IMR-90 (cell line): Measurements from ENCODE around the gene TCERG1L. TPM values are rescaled to one million over a fixed set of nuclear protein-coding genes. Genes with fewer than 3 reads are reported as not detected.

Experiments
- ATAC-seq: fragments of 200-7000 bp; cut with Tn5 transposase; 2 replicates; pipeline ENCODE4 v1.9.1; 2020; ENCODE audit warnings: low read depth, mild to moderate bottlenecking, moderate library complexity
- BruUV-seq: library from RNA; stranded (reverse); fragments of 400-500 nt; replicated peaks from 2 replicates; lab custom pipeline; 2021; lab: Mats Ljungman, UMichigan
- CTCF ChIA-PET: fragments of 300-600 bp; formaldehyde crosslinking; extraction: SDS; loops from one replicate; lab custom pipeline; 2021; ENCODE audit warnings: antibody characterized with exemption; lab: Yijun Ruan, JAX
- POLR2A ChIA-PET: fragments of 300-600 bp; sonication (Branson Sonifier 250); formaldehyde crosslinking; loops from one replicate; lab custom pipeline; 2022; ENCODE audit warnings: antibody characterized with exemption; ENCODE audit not compliant: unreplicated experiment; lab: Charles Lee
- DNase-seq: peaks from one replicate; pipeline ENCODE4 v3.0.0; 2013
- H2AFZ ChIP-seq: replicated peaks from 2 replicates; pipeline ENCODE3; 2013; ENCODE audit warnings: low read length, mild to moderate bottlenecking; ENCODE audit not compliant: poor library complexity
- H2AK5ac ChIP-seq: 2 replicates; pipeline ENCODE4 v1.6.1; 2013; ENCODE audit warnings: low read depth, low read length, inconsistent platforms
- H2AK9ac ChIP-seq: replicated peaks from 2 replicates; pipeline ENCODE3; 2013; ENCODE audit warnings: mild to moderate bottlenecking, low read depth, low read length, moderate library complexity; ENCODE audit not compliant: poor library complexity
- H2BK120ac ChIP-seq: 2 replicates; pipeline ENCODE4 v1.6.1; 2013; ENCODE audit warnings: low read depth, low read length, inconsistent platforms
- H2BK15ac ChIP-seq: 3 replicates; pipeline ENCODE4 v1.6.1; 2013; ENCODE audit warnings: low read depth, low read length, inconsistent platforms
- H2BK20ac ChIP-seq: 2 replicates; pipeline ENCODE4 v1.6.1; 2013; ENCODE audit warnings: low read depth, mild to moderate bottlenecking, inconsistent platforms, low read length, moderate library complexity
- H2BK5ac ChIP-seq: 2 replicates; pipeline ENCODE4 v1.6.1; 2013; ENCODE audit warnings: mild to moderate bottlenecking, low read depth, low read length, inconsistent platforms; ENCODE audit not compliant: poor library complexity, severe bottlenecking
- H3K14ac ChIP-seq: replicated peaks from 2 replicates; pipeline ENCODE4 v1.6.1; 2013; ENCODE audit warnings: low read depth, low read length, inconsistent platforms
- H3K18ac ChIP-seq: 2 replicates; pipeline ENCODE4 v1.6.1; 2013; ENCODE audit warnings: low read depth, low read length, control low read depth
- H3K23ac ChIP-seq: 2 replicates; pipeline ENCODE4 v1.6.1; 2013; ENCODE audit warnings: low read depth, low read length, inconsistent platforms
- H3K27ac ChIP-seq: 2 replicates; pipeline ENCODE4 v1.5.1; 2013; ENCODE audit warnings: mild to moderate bottlenecking, control low read depth, low read length; ENCODE audit not compliant: insufficient read depth
- H3K27me3 ChIP-seq: 2 replicates; pipeline ENCODE4 v1.6.1; 2013; ENCODE audit warnings: low read length; ENCODE audit not compliant: control insufficient read depth, insufficient read depth
- H3K36me3 ChIP-seq: 2 replicates; pipeline ENCODE4 v1.6.1; 2013; ENCODE audit warnings: low read length, mixed read lengths; ENCODE audit not compliant: control insufficient read depth, insufficient read depth
- H3K4ac ChIP-seq: 2 replicates; pipeline ENCODE4 v1.6.1; 2013; ENCODE audit warnings: low read depth, low read length, inconsistent platforms
- H3K4me1 ChIP-seq: 2 replicates; pipeline ENCODE4 v1.6.1; 2013; ENCODE audit warnings: low read length, mixed read lengths; ENCODE audit not compliant: control insufficient read depth, insufficient read depth
- H3K4me2 ChIP-seq: 2 replicates; pipeline ENCODE4 v1.6.1; 2013; ENCODE audit warnings: low read depth, mild to moderate bottlenecking, control low read depth, low read length, moderate library complexity
- H3K4me3 ChIP-seq: 2 replicates; pipeline ENCODE4 v1.5.1; 2013; ENCODE audit warnings: low read depth, mild to moderate bottlenecking, control low read depth, low read length, moderate library complexity; ENCODE audit not compliant: insufficient read depth
- H3K56ac ChIP-seq: 2 replicates; pipeline ENCODE4 v1.6.1; 2013; ENCODE audit warnings: low read length, inconsistent platforms; ENCODE audit not compliant: insufficient read depth; ENCODE audit errors: extremely low read depth
- H3K79me1 ChIP-seq, 2 experiments: 2 replicates each; pipeline ENCODE4 v1.6.1; 2013; ENCODE audit warnings: low read length in 2 of 2, inconsistent platforms in 1 of 2, low read depth in 1 of 2
- H3K9ac ChIP-seq: 2 replicates; pipeline ENCODE4 v1.6.1; 2013; ENCODE audit warnings: low read depth, low read length, control low read depth
- H3K9me1 ChIP-seq: 2 replicates; pipeline ENCODE4 v1.6.1; 2013; ENCODE audit warnings: low read length, inconsistent platforms; ENCODE audit not compliant: insufficient read depth
- H3K9me3 ChIP-seq: 2 replicates; pipeline ENCODE4 v1.6.1; 2013; ENCODE audit warnings: low read length; ENCODE audit not compliant: control insufficient read depth, insufficient read depth
- H4K20me1 ChIP-seq: 2 replicates; pipeline ENCODE4 v1.6.1; 2013; ENCODE audit warnings: low read length, inconsistent platforms; ENCODE audit not compliant: insufficient read depth
- H4K5ac ChIP-seq: 2 replicates; pipeline ENCODE4 v1.6.1; 2013; ENCODE audit warnings: mild to moderate bottlenecking, low read depth, low read length, control low read depth
- H4K8ac ChIP-seq, 2 experiments: 2 replicates each; pipeline ENCODE4 v1.6.1; 2013; ENCODE audit warnings: low read depth in 2 of 2, low read length in 2 of 2, control low read depth in 1 of 2, inconsistent platforms in 1 of 2
- H4K91ac ChIP-seq: 2 replicates; pipeline ENCODE4 v1.6.1; 2013; ENCODE audit warnings: low read depth, low read length, inconsistent platforms; ENCODE audit not compliant: insufficient read depth
- CEBPB ChIP-seq: IDR thresholded peaks from 2 replicates; pipeline ENCODE4 v1.6.1; 2012; ENCODE audit warnings: low read depth, low read length, improper control_type of control experiment
- CHD1 ChIP-seq: IDR thresholded peaks from 2 replicates; pipeline ENCODE4 v1.6.1; 2012; ENCODE audit warnings: low read depth, low read length, improper control_type of control experiment
- FOS ChIP-seq: fragments of 150-350 bp; IDR thresholded peaks from 2 replicates; pipeline ENCODE4 v1.6.1; 2016; ENCODE audit warnings: low read depth, low read length
- MAZ ChIP-seq: IDR thresholded peaks from 2 replicates; pipeline ENCODE4 v1.6.1; 2012; ENCODE audit warnings: low read depth, mild to moderate bottlenecking, low read length, improper control_type of control experiment, moderate library complexity, borderline replicate concordance
- MXI1 ChIP-seq: IDR thresholded peaks from 2 replicates; pipeline ENCODE4 v1.6.1; 2012; ENCODE audit warnings: low read depth, mild to moderate bottlenecking, low read length, moderate library complexity, borderline replicate concordance
- WGBS, 2 experiments: methylation state at CpG; one replicate each; pipeline versions ENCODE4 v1.1.5 to v1.1.7; 2013; ENCODE audit warnings: missing lambda C conversion rate in 2 of 2; ENCODE audit not compliant: insufficient read length in 1 of 2; ENCODE audit errors: extremely low coverage in 2 of 2; 5-methylcytosine and 5-hydroxymethylcytosine counted together
- dilution Hi-C: fragments of 300-500 bp; cut with HindIII; formaldehyde crosslinking; loops from one replicate; pipeline ENCODE4 v1.14.3; 2018; ENCODE audit warnings: low sequenced_read_pairs; ENCODE audit not compliant: unreplicated experiment
- in situ Hi-C: fragments of 300-500 bp; cut with MboI; formaldehyde crosslinking; loops from 3 replicates; pipeline ENCODE4 v1.14.3; 2019; ENCODE audit warnings: low sequenced_read_pairs, inconsistent platforms, mixed read lengths
- intact Hi-C: fragments of 100-400 bp; cut with micrococcal nuclease; formaldehyde crosslinking; loops from 2 replicates; pipeline ENCODE4 v1.10.0; 2022
- polyA plus RNA-seq, 3 experiments: library from polyadenylated mRNA; depleted of rRNA; stranded (reverse); fragments of >200 nt; gene quantifications; 2 replicates each; pipeline ENCODE4 v1.2.3, GENCODE V29; 2012; ENCODE audit warnings: low replicate concordance in 1 of 3
- total RNA-seq: library from RNA; depleted of rRNA; stranded (reverse); fragments of >200 nt; gene quantifications from 2 replicates; pipeline ENCODE4 v1.2.3, GENCODE V29; 2012
- TF ChIP-seq, protein P1 (sequence below): conservative IDR thresholded peaks from 2 replicates; pipeline ENCODE4 v1.5.1; 2012; ENCODE audit warnings: mild to moderate bottlenecking, low read depth, low read length, improper control_type of control experiment

Gene TCERG1L
- total and polyA plus RNA-seq, 2 of the 4 experiments (the other 2 are of a cell fraction): not detected

DNA sequence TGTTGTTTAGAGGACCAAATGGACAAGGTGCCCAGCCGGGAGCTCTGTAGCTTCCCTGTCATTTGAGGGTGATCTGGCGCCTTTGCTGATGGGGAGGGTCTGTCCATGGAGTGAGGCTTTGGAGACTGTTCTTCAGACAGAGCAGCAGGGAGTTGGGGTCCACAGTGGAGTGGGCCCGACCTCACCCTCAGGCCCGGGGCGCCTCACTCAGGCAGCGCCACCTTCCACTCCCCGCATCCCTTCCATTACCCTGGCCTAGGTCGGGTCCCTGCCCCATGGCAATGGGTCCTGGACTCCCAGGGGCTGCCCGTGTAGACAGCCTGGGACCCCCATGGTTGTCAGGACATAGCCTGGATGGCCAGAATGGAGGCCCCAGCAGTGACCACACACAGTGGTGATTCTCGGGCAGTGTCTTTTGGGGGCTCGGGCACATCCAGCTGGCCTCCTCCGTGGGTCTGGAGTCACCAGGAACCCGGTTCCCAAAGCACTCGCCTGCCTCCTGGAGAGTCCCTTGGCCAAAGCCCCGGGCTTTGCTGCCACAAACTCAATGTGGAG is 38.5 kb downstream of the TCERG1L start:
- H4K8ac ChIP-seq: no peak overlapping the region

More for the DNA sequence above, 38.5 kb downstream of the TCERG1L start:
- Histone ChIP-seq H2BK120ac (no peak overlapping the region), H3K4me1 (no peaks in the 10 kb centered on the region), H2BK5ac (no peak overlapping the region), H3K4ac (no peak overlapping the region), H3K36me3 (no peaks in the 10 kb centered on the region), H3K4me2 (no peak overlapping the region), H3K27ac (no peak overlapping the region), H3K23ac (no peak overlapping the region), H2AFZ (no peak overlapping the region), H3K4me3 (no peak overlapping the region), H3K9me3 (peaks cover 54% of the 10 kb centered on the region), H2AK5ac (no peak overlapping the region), H3K27me3 (no peaks in the 10 kb centered on the region), H3K79me1 (no peaks in the 10 kb centered on the region), H4K91ac (no peak overlapping the region), H2AK9ac (no peak overlapping the region), H2BK15ac (no peak overlapping the region), H3K9ac (no peak overlapping the region), H3K18ac (no peak overlapping the region), H3K14ac (no peak overlapping the region), H3K9me1 (no peaks in the 10 kb centered on the region), H4K20me1 (no peaks in the 10 kb centered on the region), H2BK20ac (no peak overlapping the region), H3K56ac (no peak overlapping the region), H4K5ac (no peak overlapping the region)
- dilution Hi-C loops (no loop called here), in situ Hi-C loops (no loop called here), intact Hi-C loops (no loop called here)
- no TSS peak for BruUV-seq
- TF ChIP-seq CEBPB (no peak), FOS (no peak), CHD1 (no peak), MXI1 (no peak), MAZ (no peak)
- TF ChIP-seq, protein P1, sequence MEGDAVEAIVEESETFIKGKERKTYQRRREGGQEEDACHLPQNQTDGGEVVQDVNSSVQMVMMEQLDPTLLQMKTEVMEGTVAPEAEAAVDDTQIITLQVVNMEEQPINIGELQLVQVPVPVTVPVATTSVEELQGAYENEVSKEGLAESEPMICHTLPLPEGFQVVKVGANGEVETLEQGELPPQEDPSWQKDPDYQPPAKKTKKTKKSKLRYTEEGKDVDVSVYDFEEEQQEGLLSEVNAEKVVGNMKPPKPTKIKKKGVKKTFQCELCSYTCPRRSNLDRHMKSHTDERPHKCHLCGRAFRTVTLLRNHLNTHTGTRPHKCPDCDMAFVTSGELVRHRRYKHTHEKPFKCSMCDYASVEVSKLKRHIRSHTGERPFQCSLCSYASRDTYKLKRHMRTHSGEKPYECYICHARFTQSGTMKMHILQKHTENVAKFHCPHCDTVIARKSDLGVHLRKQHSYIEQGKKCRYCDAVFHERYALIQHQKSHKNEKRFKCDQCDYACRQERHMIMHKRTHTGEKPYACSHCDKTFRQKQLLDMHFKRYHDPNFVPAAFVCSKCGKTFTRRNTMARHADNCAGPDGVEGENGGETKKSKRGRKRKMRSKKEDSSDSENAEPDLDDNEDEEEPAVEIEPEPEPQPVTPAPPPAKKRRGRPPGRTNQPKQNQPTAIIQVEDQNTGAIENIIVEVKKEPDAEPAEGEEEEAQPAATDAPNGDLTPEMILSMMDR: no peak
- WGBS, 2 experiments: 61% methylated on average over 5 of the region's 15 CpGs; no CpG with 5 or more reads in 1 of the 2 experiments
- CTCF ChIA-PET: no interaction called here
- DNase-seq (no peak), ATAC-seq (no peak)
- POLR2A ChIA-PET: no interaction called here
